ENCODE data around the gene ELN.

DNA sequence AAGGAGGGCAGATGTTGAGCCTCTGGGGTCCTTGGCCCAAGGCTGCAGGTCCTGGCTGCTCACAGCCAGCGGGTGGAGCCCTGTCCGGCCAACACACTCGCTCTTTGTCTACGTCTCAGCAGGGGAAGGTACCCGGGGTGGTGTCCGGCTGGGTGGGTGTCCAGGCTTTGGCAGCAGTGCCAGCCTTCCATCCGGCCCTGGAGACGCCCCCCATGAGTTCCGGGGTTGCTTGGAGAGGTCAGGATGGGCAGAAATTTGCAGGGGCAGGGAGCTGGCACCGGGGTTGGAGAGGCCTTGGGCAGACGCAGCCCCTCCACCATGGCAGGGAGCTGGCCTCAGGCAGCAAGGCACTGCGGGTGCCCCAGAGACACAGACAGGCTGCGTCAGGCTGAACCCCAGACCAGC is 42.2 kb upstream of the ELN start:
- TF ChIP-seq RARB (CRISPR knock-in tag; IDR thresholded peaks at IDR 0.05): no peak
- no peak for TF ChIP-seq TOX (CRISPR knock-in tag; IDR thresholded peaks at IDR 0.05; ENCODE audit: borderline replicate concordance)
- TF ChIP-seq ISL1 (CRISPR knock-in tag; IDR thresholded peaks at IDR 0.05): no peak
- TF ChIP-seq PATZ1 (CRISPR knock-in tag; IDR thresholded peaks at IDR 0.05; ENCODE audit: borderline replicate concordance): no peak
- TF ChIP-seq PPARA (CRISPR knock-in tag; IDR thresholded peaks at IDR 0.05; ENCODE audit: borderline replicate concordance): no peak
- no peak for TF ChIP-seq ZFP3 (CRISPR knock-in tag; IDR thresholded peaks at IDR 0.05)
- TF ChIP-seq ZFP30 (CRISPR knock-in tag; IDR thresholded peaks at IDR 0.05): no peak
- no peak for TF ChIP-seq ESRRG (CRISPR knock-in tag; IDR thresholded peaks at IDR 0.05)
- no peak for TF ChIP-seq ZNF8 (CRISPR knock-in tag; IDR thresholded peaks at IDR 0.05)
- TF ChIP-seq ZC3H10 (CRISPR knock-in tag; IDR thresholded peaks at IDR 0.05): no peak
- no peak for TF ChIP-seq ZNF565 (CRISPR knock-in tag; conservative IDR thresholded peaks at IDR 0.05; ENCODE audit: low read depth)
- TF ChIP-seq CSDC2 (CRISPR knock-in tag; IDR thresholded peaks at IDR 0.05): no peak
- TF ChIP-seq, protein P1, sequence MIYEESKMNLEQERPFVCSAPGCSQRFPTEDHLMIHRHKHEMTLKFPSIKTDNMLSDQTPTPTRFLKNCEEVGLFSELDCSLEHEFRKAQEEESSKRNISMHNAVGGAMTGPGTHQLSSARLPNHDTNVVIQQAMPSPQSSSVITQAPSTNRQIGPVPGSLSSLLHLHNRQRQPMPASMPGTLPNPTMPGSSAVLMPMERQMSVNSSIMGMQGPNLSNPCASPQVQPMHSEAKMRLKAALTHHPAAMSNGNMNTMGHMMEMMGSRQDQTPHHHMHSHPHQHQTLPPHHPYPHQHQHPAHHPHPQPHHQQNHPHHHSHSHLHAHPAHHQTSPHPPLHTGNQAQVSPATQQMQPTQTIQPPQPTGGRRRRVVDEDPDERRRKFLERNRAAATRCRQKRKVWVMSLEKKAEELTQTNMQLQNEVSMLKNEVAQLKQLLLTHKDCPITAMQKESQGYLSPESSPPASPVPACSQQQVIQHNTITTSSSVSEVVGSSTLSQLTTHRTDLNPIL (CRISPR knock-in tag; IDR thresholded peaks at IDR 0.05; ENCODE audit: low read depth): no peak
